Transverse colon (tissue), 4 donors: ENCODE data around the gene SMIM31.

Experiments used
- CTCF ChIP-seq, 5 experiments: fragments of 200-600 bp in 3 of 5; fragments of 450-650 bp in 2 of 5; sonication (generic) in 3 of 5; IDR thresholded peaks; 1 replicate in 2 of 5; 2 replicates in 3 of 5; pipeline ENCODE4 v1.5.1; 2016 to 2017; ENCODE audit warnings: antibody characterized with exemption in 5 of 5, inconsistent platforms in 3 of 5, mild to moderate bottlenecking in 2 of 5, moderate library complexity in 1 of 5
- EP300 ChIP-seq: sonication (generic); formaldehyde crosslinking; IDR thresholded peaks from one replicate; pipeline ENCODE4 v1.6.1; 2017; ENCODE audit warnings: antibody characterized with exemption, low read depth
- POLR2A ChIP-seq: fragments of 450-650 bp; IDR thresholded peaks from one replicate; pipeline ENCODE4 v1.6.1; 2016; ENCODE audit warnings: antibody characterized with exemption, mild to moderate bottlenecking, moderate library complexity
- POLR2AphosphoS5 ChIP-seq, 3 donors: sonication (generic); formaldehyde crosslinking; IDR thresholded peaks; one replicate each; pipeline ENCODE4 v1.6.1; 2016; ENCODE audit warnings: antibody characterized with exemption in 3 of 3

GRCh38 chr4:164771088-164771487 lies 17.2 kb downstream of the SMIM31 start:
- TF ChIP-seq CTCF (IDR thresholded peaks at IDR 0.05) (no peak), POLR2A (no peak), EP300 (no peak), POLR2AphosphoS5 (IDR thresholded peaks at IDR 0.05) (peak in 1 of 3 donors; percentile 19)
